Measurements from ENCODE around the gene TBRG4.
"Not testable (repeated sequence)": the region's sequence is repeated elsewhere in the genome, so short reads cannot be mapped to it uniquely, and the experiment has no call there.

Gene TBRG4

GRCh38 chr7:45114926-45115325 is 3.4 kb upstream of the TBRG4 start:
- no peak for DNase-seq

GRCh38 chr7:45114257-45114656 is 2.8 kb upstream of the TBRG4 start:
- not testable (repeated sequence) for DNase-seq

- no peak for DNase-seq
Observed at GRCh38 chr7:45112648-45113047, 1.2 kb upstream of the TBRG4 start.

GRCh38 chr7:45108863-45109262 is 2.6 kb downstream of the TBRG4 start:
- no peak for DNase-seq

GRCh38 chr7:45107356-45107755 is 4.1 kb downstream of the TBRG4 start:
- DNase-seq, result no peak

GRCh38 chr7:45106820-45107219 is 4.7 kb downstream of the TBRG4 start:
- DNase-seq, result no peak

- DNase-seq, result no peak
Observed at GRCh38 chr7:45105588-45106188, 5.8 kb downstream of the TBRG4 start.

- DNase-seq, result no peak
Observed at GRCh38 chr7:45104844-45105587, 6.5 kb downstream of the TBRG4 start.

GRCh38 chr7:45103958-45104843 is 7.3 kb downstream of the TBRG4 start:
- no peak for DNase-seq

GRCh38 chr7:45102785-45103712 is 8.4 kb downstream of the TBRG4 start:
- no peak for DNase-seq

- DNase-seq, result no peak
Observed at GRCh38 chr7:45101748-45102147, 9.7 kb downstream of the TBRG4 start.

- no peak for DNase-seq
Observed at GRCh38 chr7:45100761-45101480, 10.6 kb downstream of the TBRG4 start.

- no peak for DNase-seq
Observed at GRCh38 chr7:45099891-45100760, 11.4 kb downstream of the TBRG4 start.

- DNase-seq, result no peak
Observed at GRCh38 chr7:45098983-45099839, 12.3 kb downstream of the TBRG4 start.

GRCh38 chr7:45092931-45093235 is 18.6 kb downstream of the TBRG4 start:
- DNase-seq, result no peak

GRCh38 chr7:45092100-45092930 is 19.2 kb downstream of the TBRG4 start:
- no peak for DNase-seq

- DNase-seq, result peak; percentile 39
Observed at GRCh38 chr7:45089341-45089891, 22.1 kb downstream of the TBRG4 start.

GRCh38 chr7:45088821-45089340 is 22.6 kb downstream of the TBRG4 start, which contains the start of gene NACAD:
Gene NACAD (minus strand): TSS chr7:45088969. CDS start chr7:45088894, 75 bp downstream.
- no peak for DNase-seq
